HEK293 (cell line): ENCODE data around the gene ABCF2.

Experiments
- ELK4 ChIP-seq: IDR thresholded peaks from 2 replicates; pipeline ENCODE4 v1.6.1; 2011; ENCODE audit warnings: mild to moderate bottlenecking, low read depth, low read length, borderline replicate concordance
- HOXD13 ChIP-seq: sonication (generic); formaldehyde crosslinking; IDR thresholded peaks from 2 replicates; pipeline ENCODE4 v1.8.0; 2022; ENCODE audit warnings: missing genetic modification reagents, borderline replicate concordance
- PRDM10 ChIP-seq: fragments of 450-650 bp; formaldehyde crosslinking; IDR thresholded peaks from 2 replicates; pipeline ENCODE4 v1.5.1; 2016; ENCODE audit warnings: missing biosample characterization, missing genetic modification characterization
- SP3 ChIP-seq: fragments of 450-650 bp; formaldehyde crosslinking; IDR thresholded peaks from 2 replicates; pipeline ENCODE4 v1.5.1; 2016; ENCODE audit warnings: missing biosample characterization, missing genetic modification characterization
- SP7 ChIP-seq: fragments of 450-650 bp; formaldehyde crosslinking; IDR thresholded peaks from 2 replicates; pipeline ENCODE4 v1.5.1; 2016; ENCODE audit warnings: missing biosample characterization, missing genetic modification characterization
- ZFP41 ChIP-seq: fragments of 450-650 bp; formaldehyde crosslinking; IDR thresholded peaks from 2 replicates; pipeline ENCODE4 v1.5.1; 2016; ENCODE audit warnings: missing biosample characterization, missing genetic modification characterization, borderline replicate concordance
- ZNF10 ChIP-seq: fragments of 450-650 bp; formaldehyde crosslinking; IDR thresholded peaks from 2 replicates; pipeline ENCODE4 v1.5.1; 2017; ENCODE audit warnings: missing biosample characterization, missing genetic modification characterization
- ZNF132 ChIP-seq: fragments of 450-650 bp; formaldehyde crosslinking; IDR thresholded peaks from 2 replicates; pipeline ENCODE4 v1.5.1; 2017; ENCODE audit warnings: missing biosample characterization, missing genetic modification characterization, borderline replicate concordance
- ZNF202 ChIP-seq: fragments of 450-650 bp; formaldehyde crosslinking; IDR thresholded peaks from 2 replicates; pipeline ENCODE4 v1.5.1; 2016; ENCODE audit warnings: missing biosample characterization, missing genetic modification characterization, borderline replicate concordance
- ZNF214 ChIP-seq: fragments of 450-650 bp; formaldehyde crosslinking; IDR thresholded peaks from 2 replicates; pipeline ENCODE4 v1.5.1; 2017; ENCODE audit warnings: missing biosample characterization, mild to moderate bottlenecking, missing genetic modification characterization, borderline replicate concordance
- ZNF223 ChIP-seq: fragments of 450-650 bp; formaldehyde crosslinking; IDR thresholded peaks from 2 replicates; pipeline ENCODE4 v1.5.1; 2016; ENCODE audit warnings: missing biosample characterization, missing genetic modification characterization
- ZNF248 ChIP-seq: fragments of 450-650 bp; formaldehyde crosslinking; IDR thresholded peaks from 2 replicates; pipeline ENCODE4 v1.5.1; 2017; ENCODE audit warnings: missing biosample characterization, missing genetic modification characterization
- ZNF362 ChIP-seq: fragments of 450-650 bp; formaldehyde crosslinking; IDR thresholded peaks from 2 replicates; pipeline ENCODE4 v1.5.1; 2016; ENCODE audit warnings: missing biosample characterization, missing genetic modification characterization
- ZNF391 ChIP-seq: fragments of 450-650 bp; formaldehyde crosslinking; IDR thresholded peaks from 2 replicates; pipeline ENCODE4 v1.5.1; 2016; ENCODE audit warnings: low read depth, missing biosample characterization, missing genetic modification characterization, borderline replicate concordance
- ZNF529 ChIP-seq: fragments of 450-650 bp; formaldehyde crosslinking; IDR thresholded peaks from 2 replicates; pipeline ENCODE4 v1.5.1; 2017; ENCODE audit warnings: missing genetic modification characterization, missing biosample characterization; ENCODE audit not compliant: insufficient replicate concordance
- ZNF645 ChIP-seq: fragments of 450-650 bp; formaldehyde crosslinking; IDR thresholded peaks from 2 replicates; pipeline ENCODE4; 2016; ENCODE audit warnings: missing biosample characterization, missing genetic modification characterization
- ZNF664 ChIP-seq: fragments of 450-650 bp; formaldehyde crosslinking; IDR thresholded peaks from 2 replicates; pipeline ENCODE4 v1.5.1; 2016; ENCODE audit warnings: missing biosample characterization, missing genetic modification characterization
- ZNF704 ChIP-seq: fragments of 450-650 bp; formaldehyde crosslinking; IDR thresholded peaks from 2 replicates; pipeline ENCODE4 v1.5.1; 2016; ENCODE audit warnings: missing biosample characterization, missing genetic modification characterization
- ZNF707 ChIP-seq: fragments of 450-650 bp; formaldehyde crosslinking; IDR thresholded peaks from 2 replicates; pipeline ENCODE4 v1.5.1; 2016; ENCODE audit warnings: missing biosample characterization, missing genetic modification characterization
- ZNF76 ChIP-seq: fragments of 450-650 bp; formaldehyde crosslinking; IDR thresholded peaks from 2 replicates; pipeline ENCODE4; 2016; ENCODE audit warnings: low read depth, missing biosample characterization, missing genetic modification characterization, borderline replicate concordance

Gene ABCF2

GRCh38 chr7:151271699-151272355 is 44.8 kb upstream of the ABCF2 start (continued):
- TF ChIP-seq ZNF10 (tag by site-specific recombination) (no peak), ZNF202 (tag by site-specific recombination) (no peak), ZFP41 (no peak), ZNF645 (tag by site-specific recombination) (no peak), ZNF704 (tag by site-specific recombination) (no peak), ZNF529 (tag by site-specific recombination) (no peak), ZNF214 (no peak), ZNF132 (no peak), ELK4 (no peak), ZNF76 (tag by site-specific recombination) (no peak), PRDM10 (tag by site-specific recombination) (no peak), ZNF248 (tag by site-specific recombination) (no peak), ZNF707 (tag by site-specific recombination) (no peak), SP3 (tag by site-specific recombination) (no peak), ZNF664 (tag by site-specific recombination) (no peak), SP7 (tag by site-specific recombination) (no peak), ZNF223 (tag by site-specific recombination) (no peak), ZNF391 (tag by site-specific recombination) (no peak), HOXD13 (CRISPR knock-in tag) (no peak), ZNF362 (tag by site-specific recombination) (no peak)
